ENCODE results near the gene SKAP2.

The SKAP2 gene

DNA sequence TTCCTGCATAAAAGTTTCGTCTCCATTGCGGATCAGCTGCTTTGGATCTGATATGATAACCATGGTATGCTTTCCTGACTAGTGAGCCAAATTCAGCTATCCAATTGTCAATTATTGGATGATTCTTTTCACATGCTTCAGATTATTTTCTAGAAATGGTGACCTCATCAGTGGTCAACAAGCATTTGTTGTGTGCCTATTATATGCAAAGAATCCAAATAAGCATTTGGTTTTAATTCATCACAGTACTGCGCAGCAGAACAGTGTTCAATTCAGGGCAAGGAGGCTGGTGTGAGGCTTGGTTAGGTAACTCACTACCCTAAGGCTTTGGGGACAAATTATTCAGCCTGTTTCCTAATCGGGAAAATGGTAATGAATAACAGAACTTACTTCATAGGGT lies 200.5 kb downstream of the SKAP2 start:
- H2BK5ac ChIP-seq (ENCODE audit: low read length): no peak overlapping the region
- no peaks in the 10 kb centered on the region for H3K79me2 ChIP-seq (ENCODE audit: control insufficient read depth, insufficient read depth, low read length)
- H3K4me3 ChIP-seq (ENCODE audit: low read length): no peak overlapping the region
- H3K18ac ChIP-seq (ENCODE audit: low read length): no peak overlapping the region
- H3K56ac ChIP-seq (ENCODE audit: low read length): no peak overlapping the region
- H3K36me3 ChIP-seq (ENCODE audit: control insufficient read depth, insufficient read depth, low read length): no peaks in the 10 kb centered on the region
- no peak overlapping the region for H4K5ac ChIP-seq (ENCODE audit: low read length)
- no peak overlapping the region for H2BK120ac ChIP-seq (ENCODE audit: low read depth, low read length)
- H3K9ac ChIP-seq (ENCODE audit: low read length): no peak overlapping the region
- no peak overlapping the region for H3K27ac ChIP-seq (ENCODE audit: low read depth, low read length)
- H3K23ac ChIP-seq (ENCODE audit: low read length): no peak overlapping the region
- H2AK5ac ChIP-seq (ENCODE audit: low read length): no peak overlapping the region
- no peaks in the 10 kb centered on the region for H3K4me1 ChIP-seq (ENCODE audit: control insufficient read depth, low read depth, low read length)
- DNase-seq: no peak
- no peak overlapping the region for H4K8ac ChIP-seq (ENCODE audit: low read depth, low read length)
- H2BK15ac ChIP-seq (replicated peaks; ENCODE audit: low read depth): no peak overlapping the region
- no peak overlapping the region for H3K4ac ChIP-seq (ENCODE audit: low read depth, low read length)
- H3K79me1 ChIP-seq (ENCODE audit: low read length): no peaks in the 10 kb centered on the region
- no CpG with 5 or more reads among the region's 4 CpGs for WGBS (ENCODE audit: extremely low coverage, insufficient coverage, low lambda C conversion rate)
- no peak overlapping the region for H3K4me2 ChIP-seq (ENCODE audit: low read length)
- no peaks in the 10 kb centered on the region for H3K27me3 ChIP-seq (ENCODE audit: insufficient read depth, low read length, poor library complexity)

DNA sequence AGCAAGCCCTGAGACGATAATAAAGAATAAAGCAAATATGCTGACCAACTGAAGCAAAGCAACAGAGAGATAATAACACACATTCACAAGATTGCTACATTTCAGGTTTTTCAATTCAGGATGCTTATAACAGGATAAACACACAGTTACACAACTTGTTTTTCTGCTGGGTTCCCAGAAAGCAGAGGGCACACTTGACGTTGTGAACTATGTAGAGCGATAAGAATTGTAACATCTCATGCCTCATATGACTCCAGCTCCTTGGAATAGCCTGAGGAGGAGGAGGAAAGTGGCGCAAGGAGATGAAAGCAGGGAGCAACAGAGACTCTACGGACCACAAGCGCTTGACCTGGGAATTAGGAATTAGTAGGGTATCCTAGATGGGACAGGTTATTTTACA lies 201.7 kb downstream of the SKAP2 start:
- Histone ChIP-seq H3K27me3 (ENCODE audit: insufficient read depth, low read length, poor library complexity) (no peaks in the 10 kb centered on the region), H3K56ac (ENCODE audit: low read length) (no peak overlapping the region), H3K36me3 (ENCODE audit: control insufficient read depth, insufficient read depth, low read length) (no peaks in the 10 kb centered on the region), H3K4me2 (ENCODE audit: low read length) (no peak overlapping the region), H2BK120ac (ENCODE audit: low read depth, low read length) (no peak overlapping the region), H3K4me3 (ENCODE audit: low read length) (no peak overlapping the region), H3K79me2 (ENCODE audit: control insufficient read depth, insufficient read depth, low read length) (no peaks in the 10 kb centered on the region), H2BK5ac (ENCODE audit: low read length) (no peak overlapping the region), H4K5ac (ENCODE audit: low read length) (no peak overlapping the region), H3K9ac (ENCODE audit: low read length) (no peak overlapping the region), H3K4me1 (ENCODE audit: control insufficient read depth, low read depth, low read length) (peaks cover 3% of the 10 kb centered on the region), H3K18ac (ENCODE audit: low read length) (no peak overlapping the region), H3K79me1 (ENCODE audit: low read length) (no peaks in the 10 kb centered on the region), H4K8ac (ENCODE audit: low read depth, low read length) (no peak overlapping the region), H3K23ac (ENCODE audit: low read length) (no peak overlapping the region), H3K4ac (ENCODE audit: low read depth, low read length) (no peak overlapping the region), H2BK15ac (replicated peaks; ENCODE audit: low read depth) (no peak overlapping the region), H2AK5ac (ENCODE audit: low read length) (no peak overlapping the region), H3K27ac (ENCODE audit: low read depth, low read length) (no peak overlapping the region)
- WGBS (ENCODE audit: extremely low coverage, insufficient coverage, low lambda C conversion rate): no CpG with 5 or more reads among the region's 6 CpGs
- DNase-seq: no peak

DNA sequence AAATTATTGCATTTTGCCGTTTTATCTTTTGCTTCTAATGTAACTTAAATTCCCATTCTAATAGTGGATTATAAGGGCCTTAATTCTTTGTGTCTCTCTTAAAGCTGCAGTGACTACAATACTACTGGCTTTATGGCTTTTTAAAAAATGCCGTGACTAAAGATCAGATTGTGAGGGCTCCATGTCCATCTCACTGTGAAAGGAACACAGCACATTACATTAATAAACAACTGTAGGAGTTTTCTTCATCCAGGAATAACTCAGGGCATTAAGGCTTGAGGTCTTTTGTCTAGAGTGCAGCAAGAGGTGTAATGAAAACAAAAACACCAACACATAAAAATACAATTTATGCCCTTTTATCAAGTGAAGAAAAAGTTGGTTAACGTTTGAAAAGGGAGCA lies 205.3 kb downstream of the SKAP2 start:
- Histone ChIP-seq H4K5ac (ENCODE audit: low read length) (no peak overlapping the region), H4K8ac (ENCODE audit: low read depth, low read length) (no peak overlapping the region), H3K56ac (ENCODE audit: low read length) (no peak overlapping the region), H2AK5ac (ENCODE audit: low read length) (no peak overlapping the region), H3K27ac (ENCODE audit: low read depth, low read length) (no peak overlapping the region), H3K18ac (ENCODE audit: low read length) (no peak overlapping the region), H3K9ac (ENCODE audit: low read length) (no peak overlapping the region), H3K4me2 (ENCODE audit: low read length) (no peak overlapping the region), H2BK5ac (ENCODE audit: low read length) (no peak overlapping the region), H3K79me2 (ENCODE audit: control insufficient read depth, insufficient read depth, low read length) (no peaks in the 10 kb centered on the region), H2BK120ac (ENCODE audit: low read depth, low read length) (no peak overlapping the region), H3K27me3 (ENCODE audit: insufficient read depth, low read length, poor library complexity) (no peaks in the 10 kb centered on the region), H3K4me3 (ENCODE audit: low read length) (no peak overlapping the region), H2BK15ac (replicated peaks; ENCODE audit: low read depth) (no peak overlapping the region), H3K36me3 (ENCODE audit: control insufficient read depth, insufficient read depth, low read length) (no peaks in the 10 kb centered on the region), H3K4me1 (ENCODE audit: control insufficient read depth, low read depth, low read length) (peaks cover 3% of the 10 kb centered on the region), H3K79me1 (ENCODE audit: low read length) (no peaks in the 10 kb centered on the region), H3K4ac (ENCODE audit: low read depth, low read length) (no peak overlapping the region), H3K23ac (ENCODE audit: low read length) (no peak overlapping the region)
- no CpG with 5 or more reads among the region's 3 CpGs for WGBS (ENCODE audit: extremely low coverage, insufficient coverage, low lambda C conversion rate)
- DNase-seq: no peak

DNA sequence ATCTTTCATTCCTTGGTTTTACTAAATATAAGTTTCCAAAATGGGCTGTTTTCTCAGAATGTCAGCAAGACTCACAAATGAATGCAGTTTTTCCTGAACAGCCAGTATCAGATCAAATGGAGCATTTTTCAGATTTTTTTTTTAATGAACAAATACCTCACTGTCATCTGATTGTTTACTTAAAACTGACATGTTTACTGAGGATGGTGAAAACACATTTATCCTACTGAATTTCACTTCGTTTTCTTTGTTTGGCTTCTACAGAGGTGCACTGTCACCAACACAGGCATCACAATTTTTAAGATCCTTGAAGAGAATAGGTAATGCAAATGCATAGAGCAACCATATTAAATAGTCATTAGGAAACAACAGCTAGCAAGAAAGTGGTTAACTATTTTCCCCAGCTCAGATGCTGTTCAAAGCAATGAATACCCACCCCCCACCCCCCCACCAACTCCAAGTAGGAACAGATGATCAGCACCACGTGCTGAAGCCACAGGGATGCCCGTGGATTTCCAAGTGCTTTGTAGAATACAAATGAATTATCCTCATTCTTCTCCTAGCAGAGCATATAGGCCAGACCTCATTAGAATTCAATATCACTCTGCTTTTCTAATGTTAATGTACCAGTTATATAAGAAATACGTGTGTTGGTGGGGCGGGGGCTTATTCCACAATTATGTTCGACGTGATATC lies 205.9 kb downstream of the SKAP2 start:
- peaks cover 3% of the 10 kb centered on the region for H3K4me1 ChIP-seq (ENCODE audit: control insufficient read depth, low read depth, low read length)
- H2BK5ac ChIP-seq (ENCODE audit: low read length): no peak overlapping the region
- no peak overlapping the region for H3K4me2 ChIP-seq (ENCODE audit: low read length)
- no peak overlapping the region for H2BK120ac ChIP-seq (ENCODE audit: low read depth, low read length)
- H3K4ac ChIP-seq (ENCODE audit: low read depth, low read length): no peak overlapping the region
- no peaks in the 10 kb centered on the region for H3K27me3 ChIP-seq (ENCODE audit: insufficient read depth, low read length, poor library complexity)
- no peak overlapping the region for H3K18ac ChIP-seq (ENCODE audit: low read length)
- no peaks in the 10 kb centered on the region for H3K79me2 ChIP-seq (ENCODE audit: control insufficient read depth, insufficient read depth, low read length)
- no peak overlapping the region for H2BK15ac ChIP-seq (replicated peaks; ENCODE audit: low read depth)
- H4K8ac ChIP-seq (ENCODE audit: low read depth, low read length): no peak overlapping the region
- no peak overlapping the region for H2AK5ac ChIP-seq (ENCODE audit: low read length)
- DNase-seq: no peak
- no peaks in the 10 kb centered on the region for H3K36me3 ChIP-seq (ENCODE audit: control insufficient read depth, insufficient read depth, low read length)
- WGBS (ENCODE audit: extremely low coverage, insufficient coverage, low lambda C conversion rate): no CpG with 5 or more reads among the region's 7 CpGs
- no peak overlapping the region for H3K27ac ChIP-seq (ENCODE audit: low read depth, low read length)
- H3K9ac ChIP-seq (ENCODE audit: low read length): no peak overlapping the region
- no peak overlapping the region for H3K4me3 ChIP-seq (ENCODE audit: low read length)
- H4K5ac ChIP-seq (ENCODE audit: low read length): no peak overlapping the region
- H3K23ac ChIP-seq (ENCODE audit: low read length): no peak overlapping the region
- H3K79me1 ChIP-seq (ENCODE audit: low read length): no peaks in the 10 kb centered on the region
- no peak overlapping the region for H3K56ac ChIP-seq (ENCODE audit: low read length)

DNA sequence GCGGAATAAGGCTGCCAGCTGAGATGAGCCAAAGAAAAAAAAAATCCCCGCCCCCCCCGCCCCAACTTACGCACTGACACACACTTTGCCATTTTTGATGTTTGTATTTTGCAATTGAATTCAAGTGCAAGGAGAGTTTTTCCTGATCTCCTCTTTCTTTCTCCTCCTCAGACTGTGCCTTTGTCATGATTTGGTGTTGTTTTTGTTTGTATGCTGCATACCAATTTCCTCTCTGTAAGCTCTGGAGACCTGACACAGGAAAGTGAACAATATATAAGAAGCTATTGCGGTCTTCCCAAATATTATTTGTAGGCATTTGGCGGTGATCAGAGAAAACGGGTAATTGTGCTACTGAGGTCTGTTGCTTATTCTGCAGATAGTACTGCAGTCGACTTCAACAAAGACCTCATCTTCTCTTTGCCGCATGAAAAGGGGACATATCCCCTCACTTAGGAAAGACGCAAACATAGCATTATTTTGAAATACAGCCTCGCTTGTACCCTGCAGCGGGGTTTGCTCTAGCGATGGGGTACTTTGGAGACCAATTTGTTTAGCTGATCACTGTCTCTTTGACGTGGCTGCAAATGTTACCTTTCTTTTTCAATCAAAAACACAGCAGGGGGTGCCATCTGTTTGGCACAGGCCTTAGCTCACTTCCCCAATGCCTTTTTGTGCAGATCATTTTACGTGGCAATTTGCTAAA lies 206.6 kb downstream of the SKAP2 start:
- H3K79me1 ChIP-seq (ENCODE audit: low read length): no peaks in the 10 kb centered on the region
- H3K18ac ChIP-seq (ENCODE audit: low read length): no peak overlapping the region
- H3K9ac ChIP-seq (ENCODE audit: low read length): no peak overlapping the region
- peaks cover 3% of the 10 kb centered on the region for H3K4me1 ChIP-seq (ENCODE audit: control insufficient read depth, low read depth, low read length)
- no peak overlapping the region for H3K4ac ChIP-seq (ENCODE audit: low read depth, low read length)
- no peak for DNase-seq
- H3K27ac ChIP-seq (ENCODE audit: low read depth, low read length): no peak overlapping the region
- no peak overlapping the region for H3K23ac ChIP-seq (ENCODE audit: low read length)
- H3K27me3 ChIP-seq (ENCODE audit: insufficient read depth, low read length, poor library complexity): no peaks in the 10 kb centered on the region
- no CpG with 5 or more reads among the region's 15 CpGs for WGBS (ENCODE audit: extremely low coverage, insufficient coverage, low lambda C conversion rate)
- H2BK5ac ChIP-seq (ENCODE audit: low read length): no peak overlapping the region
- H3K36me3 ChIP-seq (ENCODE audit: control insufficient read depth, insufficient read depth, low read length): no peaks in the 10 kb centered on the region
- no peak overlapping the region for H3K4me3 ChIP-seq (ENCODE audit: low read length)
- no peak overlapping the region for H4K5ac ChIP-seq (ENCODE audit: low read length)
- H3K79me2 ChIP-seq (ENCODE audit: control insufficient read depth, insufficient read depth, low read length): no peaks in the 10 kb centered on the region
- H2BK15ac ChIP-seq (replicated peaks; ENCODE audit: low read depth): no peak overlapping the region
- no peak overlapping the region for H3K56ac ChIP-seq (ENCODE audit: low read length)
- H4K8ac ChIP-seq (ENCODE audit: low read depth, low read length): no peak overlapping the region
- no peak overlapping the region for H2BK120ac ChIP-seq (ENCODE audit: low read depth, low read length)
- no peak overlapping the region for H3K4me2 ChIP-seq (ENCODE audit: low read length)
- H2AK5ac ChIP-seq (ENCODE audit: low read length): no peak overlapping the region

Measured in mesendoderm (in vitro differentiated cells).